H1 (cell line): ENCODE data around the gene NRXN3. TPM values are rescaled to one million over a fixed set of nuclear protein-coding genes. Genes with fewer than 3 reads are reported as not detected.

Source experiments
- CTCF ChIA-PET: fragments of 300-600 bp; sonication (Branson Sonifier 250); formaldehyde crosslinking; loops from one replicate; lab custom pipeline; 2021; ENCODE audit not compliant: partially characterized antibody; lab: Charles Lee
- POLR2A ChIA-PET: fragments of 300-600 bp; sonication (Branson Sonifier 250); formaldehyde crosslinking; loops from one replicate; lab custom pipeline; 2021; ENCODE audit warnings: inconsistent platforms; ENCODE audit not compliant: partially characterized antibody; lab: Charles Lee
- DNase-seq, 2 experiments: peaks; one replicate each; pipeline versions ENCODE4 v3.0.0 to v3.0.0-alpha.2; 2010 to 2022; ENCODE audit warnings: low spot score in 2 of 2, low read depth in 1 of 2, mixed read lengths in 1 of 2
- FAIRE-seq: peaks from 2 replicates; lab custom pipeline; 2011; peaks lifted over from hg19 to GRCh38; lab: Jason Lieb, UNC
- H2AFZ ChIP-seq: 2 replicates; pipeline ENCODE4 v1.8.1; 2012; ENCODE audit warnings: low read length, inconsistent platforms
- H2AK5ac ChIP-seq: 2 replicates; pipeline ENCODE4 v1.6.1; 2013; ENCODE audit warnings: low read depth, low read length
- H2BK120ac ChIP-seq: replicated peaks from 2 replicates; pipeline ENCODE3; 2013; ENCODE audit warnings: low read depth, low read length, inconsistent platforms
- H2BK12ac ChIP-seq: 2 replicates; pipeline ENCODE4 v1.6.1; 2013; ENCODE audit warnings: low read depth, low read length
- H2BK15ac ChIP-seq: 2 replicates; pipeline ENCODE4 v1.6.1; 2013; ENCODE audit warnings: low read length
- H2BK20ac ChIP-seq: 2 replicates; pipeline ENCODE4 v1.6.1; 2013; ENCODE audit warnings: low read length
- H2BK5ac ChIP-seq: 2 replicates; pipeline ENCODE4 v1.6.1; 2013; ENCODE audit warnings: low read depth, low read length
- H3K14ac ChIP-seq: 2 replicates; pipeline ENCODE4 v1.6.1; 2013; ENCODE audit warnings: inconsistent platforms; ENCODE audit not compliant: insufficient read length
- H3K18ac ChIP-seq: 2 replicates; pipeline ENCODE4 v1.6.1; 2013; ENCODE audit warnings: low read length; ENCODE audit errors: extremely low read depth
- H3K23ac ChIP-seq: 2 replicates; pipeline ENCODE4 v1.6.1; 2013; ENCODE audit warnings: inconsistent platforms; ENCODE audit not compliant: insufficient read length
- H3K23me2 ChIP-seq: 2 replicates; pipeline ENCODE4 v1.6.1; 2013; ENCODE audit warnings: low read depth, low read length
- H3K27ac ChIP-seq: 2 replicates; pipeline ENCODE4 v1.6.1; 2011; ENCODE audit warnings: low read depth, low read length, inconsistent platforms
- H3K27me3 ChIP-seq, 4 experiments: replicated peaks in 1 of 4; 1 replicate in 1 of 4; 2 replicates in 3 of 4; pipeline versions ENCODE4 v1.6.1 to v1.8.1; 2011 to 2013; ENCODE audit warnings: low read length in 3 of 4, mild to moderate bottlenecking in 3 of 4, inconsistent platforms in 2 of 4, mixed read lengths in 2 of 4, moderate library complexity in 1 of 4; ENCODE audit not compliant: control insufficient read depth in 3 of 4, insufficient read depth in 3 of 4; ENCODE audit errors: extremely low read depth in 1 of 4
- H3K36me3 ChIP-seq, 4 experiments: 2 replicates each; pipeline versions ENCODE4 v1.6.1 to v1.8.1; 2011 to 2013; ENCODE audit warnings: mild to moderate bottlenecking in 4 of 4, low read length in 3 of 4, moderate library complexity in 2 of 4, control low read depth in 1 of 4, inconsistent platforms in 1 of 4; ENCODE audit not compliant: insufficient read depth in 4 of 4, control insufficient read depth in 2 of 4
- H3K4ac ChIP-seq: replicated peaks from 2 replicates; pipeline ENCODE3; 2013; ENCODE audit warnings: low read length, low read depth, mixed read lengths, inconsistent platforms; ENCODE audit not compliant: insufficient read length
- H3K4me1 ChIP-seq, 4 experiments: replicated peaks in 1 of 4; 1 replicate in 1 of 4; 2 replicates in 3 of 4; pipeline versions ENCODE4 v1.6.1 to v1.8.1; 2011 to 2013; ENCODE audit warnings: low read length in 3 of 4, inconsistent platforms in 2 of 4, mixed read lengths in 1 of 4; ENCODE audit not compliant: insufficient read depth in 4 of 4, control insufficient read depth in 3 of 4
- H3K4me2 ChIP-seq, 2 experiments: 2 replicates each; pipeline versions ENCODE4 v1.6.1 to v1.8.1; 2011 to 2013; ENCODE audit warnings: low read depth in 2 of 2, low read length in 2 of 2, control low read depth in 1 of 2, inconsistent platforms in 1 of 2, mild to moderate bottlenecking in 1 of 2; ENCODE audit not compliant: insufficient read depth in 1 of 2
- H3K4me3 ChIP-seq, 4 experiments: fragments of 200-600, 300-600 bp in 1 of 4; sonication (generic), shearing (Covaris generic), sonication (Bioruptor Twin) in 1 of 4; 2 replicates each; pipeline versions ENCODE4 v1.5.1 to v1.8.1; 2011 to 2016; ENCODE audit warnings: low read length in 4 of 4, low read depth in 3 of 4, control low read depth in 2 of 4, inconsistent platforms in 2 of 4, mild to moderate bottlenecking in 2 of 4, mixed read lengths in 1 of 4, moderate library complexity in 1 of 4; ENCODE audit not compliant: insufficient read depth in 2 of 4; ENCODE audit errors: extremely low read depth in 1 of 4
- H3K56ac ChIP-seq: replicated peaks from 2 replicates; pipeline ENCODE3; 2013; ENCODE audit warnings: low read depth, mild to moderate bottlenecking, mixed read lengths, low read length, inconsistent platforms; ENCODE audit not compliant: insufficient read length
- H3K79me1 ChIP-seq: 2 replicates; pipeline ENCODE4 v1.6.1; 2013; ENCODE audit warnings: low read depth, low read length, control low read depth
- H3K79me2 ChIP-seq, 2 experiments: 2 replicates each; pipeline versions ENCODE4 v1.6.1 to v1.8.1; 2012 to 2013; ENCODE audit warnings: low read length in 2 of 2, mild to moderate bottlenecking in 2 of 2, inconsistent platforms in 1 of 2; ENCODE audit not compliant: insufficient read depth in 2 of 2, control insufficient read depth in 1 of 2
- H3K9ac ChIP-seq, 4 experiments: replicated peaks in 1 of 4; 1 replicate in 1 of 4; 2 replicates in 3 of 4; pipeline versions ENCODE4 v1.6.1 to v1.8.1; 2011 to 2013; ENCODE audit warnings: low read depth in 3 of 4, low read length in 3 of 4, control low read depth in 2 of 4, mild to moderate bottlenecking in 2 of 4, moderate library complexity in 2 of 4, inconsistent platforms in 1 of 4; ENCODE audit errors: extremely low read depth in 1 of 4
- H3K9me3 ChIP-seq, 2 experiments: 2 replicates each; pipeline versions ENCODE4 v1.6.1 to v1.8.1; 2012 to 2013; ENCODE audit warnings: mild to moderate bottlenecking in 2 of 2, moderate library complexity in 2 of 2, control low read depth in 1 of 2, inconsistent platforms in 1 of 2, low read depth in 1 of 2, low read length in 1 of 2, mixed read lengths in 1 of 2; ENCODE audit not compliant: insufficient read depth in 2 of 2
- H4K20me1 ChIP-seq, 2 experiments: replicated peaks in 1 of 2; 2 replicates each; pipeline versions ENCODE3 to v1.8.1; 2011 to 2013; ENCODE audit warnings: inconsistent platforms in 2 of 2, low read length in 2 of 2, mild to moderate bottlenecking in 1 of 2; ENCODE audit not compliant: insufficient read depth in 2 of 2, control insufficient read depth in 1 of 2
- H4K5ac ChIP-seq: 2 replicates; pipeline ENCODE4 v1.6.1; 2013; ENCODE audit warnings: low read length, low read depth, mixed read lengths, inconsistent platforms; ENCODE audit not compliant: insufficient read length
- H4K8ac ChIP-seq: 2 replicates; pipeline ENCODE4 v1.8.0; 2013; ENCODE audit warnings: mild to moderate bottlenecking, moderate library complexity, low read length, inconsistent platforms; ENCODE audit not compliant: insufficient read depth; ENCODE audit errors: extremely low read depth
- H4K91ac ChIP-seq: replicated peaks from 2 replicates; pipeline ENCODE3; 2013; ENCODE audit warnings: low read length, mixed read lengths, inconsistent platforms; ENCODE audit not compliant: insufficient read length
- ASH2L ChIP-seq: fragments of 200-600, 300-600 bp; sonication (generic); IDR thresholded peaks from one replicate; pipeline ENCODE4 v1.7.1; 2017; ENCODE audit warnings: low read length
- CTBP2 ChIP-seq: IDR thresholded peaks from 2 replicates; pipeline ENCODE4 v1.7.0; 2011; ENCODE audit warnings: borderline replicate concordance, mild to moderate bottlenecking, moderate library complexity, mixed read lengths, low read length; ENCODE audit not compliant: insufficient read depth, insufficient read length
- EGR1 ChIP-seq: IDR thresholded peaks from 2 replicates; pipeline ENCODE4 v1.6.1; 2011; ENCODE audit warnings: low read depth, low read length, borderline replicate concordance
- GABPA ChIP-seq: IDR thresholded peaks from 2 replicates; pipeline ENCODE4 v1.6.1; 2011; ENCODE audit warnings: mild to moderate bottlenecking, low read length, moderate library complexity, borderline replicate concordance; ENCODE audit not compliant: insufficient read depth
- HDAC2 ChIP-seq, 2 experiments: fragments of 300-600 bp in 1 of 2; sonication (generic) in 1 of 2; IDR thresholded peaks; 2 replicates each; pipeline ENCODE4 v1.6.1; 2011 to 2012; ENCODE audit warnings: low read depth in 2 of 2, low read length in 2 of 2, mild to moderate bottlenecking in 2 of 2, moderate library complexity in 2 of 2, borderline replicate concordance in 1 of 2, inconsistent platforms in 1 of 2
- HDAC6 ChIP-seq: IDR thresholded peaks from one replicate; pipeline ENCODE4 v1.7.1; 2012; ENCODE audit warnings: low read depth, mild to moderate bottlenecking, inconsistent platforms, low read length, moderate library complexity
- MAFK ChIP-seq: IDR thresholded peaks from 2 replicates; pipeline ENCODE4 v1.6.1; 2012; ENCODE audit warnings: low read depth, mild to moderate bottlenecking, improper control_type of control experiment, low read length
- NRF1 ChIP-seq: IDR thresholded peaks from 2 replicates; pipeline ENCODE4 v1.6.1; 2011; ENCODE audit warnings: mild to moderate bottlenecking, low read depth, low read length, improper control_type of control experiment
- PHF8 ChIP-seq: fragments of 200-600 bp; sonication (generic); conservative IDR thresholded peaks from 2 replicates; pipeline ENCODE4 v1.7.1; 2012; ENCODE audit warnings: low read depth, mild to moderate bottlenecking, inconsistent platforms, low read length, moderate library complexity
- POLR2A ChIP-seq, 2 experiments: IDR thresholded peaks; 1 replicate in 1 of 2; 2 replicates in 1 of 2; pipeline ENCODE4 v1.6.1; 2011; ENCODE audit warnings: low read depth in 2 of 2, low read length in 2 of 2, mild to moderate bottlenecking in 2 of 2; ENCODE audit errors: control extremely low read depth in 1 of 2
- RNF2 ChIP-seq: fragments of 200-900, 300-1000 bp; sonication (generic); IDR thresholded peaks from 2 replicates; pipeline ENCODE4 v1.7.1; 2016; ENCODE audit warnings: borderline replicate concordance, low read depth, mild to moderate bottlenecking, antibody characterized with exemption, low read length; ENCODE audit not compliant: poor library complexity, severe bottlenecking; ENCODE audit errors: missing control alignments
- RXRA ChIP-seq: IDR thresholded peaks from 2 replicates; pipeline ENCODE4 v1.6.1; 2011; ENCODE audit warnings: low read depth, mild to moderate bottlenecking, low read length, moderate library complexity; ENCODE audit not compliant: insufficient read depth
- SIN3A ChIP-seq, 2 experiments: IDR thresholded peaks in 1 of 2; conservative IDR thresholded peaks in 1 of 2; 2 replicates each; pipeline ENCODE4 v1.6.1; 2011 to 2012; ENCODE audit warnings: low read length in 2 of 2, improper control_type of control experiment in 1 of 2, low read depth in 1 of 2, mild to moderate bottlenecking in 1 of 2
- SIRT6 ChIP-seq: IDR thresholded peaks from one replicate; pipeline ENCODE4 v1.7.1; 2012; ENCODE audit warnings: low read length, inconsistent platforms
- SRF ChIP-seq: IDR thresholded peaks from 2 replicates; pipeline ENCODE4 v1.6.1; 2011; ENCODE audit warnings: mild to moderate bottlenecking, low read depth, low read length, moderate library complexity
- polyA plus RNA-seq, 7 experiments: library from polyadenylated mRNA; depleted of rRNA in 3 of 7; stranded (reverse) in 5 of 7; unstranded in 2 of 7; fragments of >200 nt in 5 of 7; fragments of 200-250 nt in 2 of 7; gene quantifications; 1 replicate in 5 of 7; 2 replicates in 1 of 7; 4 replicates in 1 of 7; pipeline versions ENCODE4 v1.2.1 to v1.2.3, GENCODE V29; 2011 to 2013; ENCODE audit warnings: missing spikeins in 2 of 7, mixed read lengths in 2 of 7
- total RNA-seq: library from RNA; stranded (reverse); fragmentation: NEBNext Ultra II Directional; extraction: Animal tissue kit (Norgen Biotek cat#: 25700); gene quantifications from 2 replicates; pipeline ENCODE4 v1.2.1, GENCODE V29; 2021

Gene NRXN3
- total and polyA plus RNA-seq, 2 of the 8 experiments (the other 6 are each of a cell fraction or from before 2014, with no cell fraction given), result 2.6 to 4.1 TPM

- Histone ChIP-seq H3K36me3 (no peaks in the 10 kb centered on the region), H4K20me1 (no peaks in the 10 kb centered on the region), H3K18ac (no peak overlapping the region), H3K27me3 (no peaks in the 10 kb centered on the region), H2AFZ (no peak overlapping the region), H3K9me3 (no peaks in the 10 kb centered on the region), H2BK120ac (no peak overlapping the region), H3K4me2 (no peak overlapping the region), H2BK20ac (no peak overlapping the region), H3K23me2 (no peaks in the 10 kb centered on the region), H3K4me3 (no peak overlapping the region), H4K5ac (no peak overlapping the region), H4K91ac (no peak overlapping the region), H4K8ac (no peak overlapping the region), H3K56ac (no peak overlapping the region), H3K9ac (no peak overlapping the region), H2BK15ac (no peak overlapping the region), H3K23ac (no peak overlapping the region), H3K4ac (no peak overlapping the region), H3K27ac (no peak overlapping the region), H2AK5ac (no peak overlapping the region), H2BK5ac (no peak overlapping the region), H2BK12ac (no peak overlapping the region), H3K79me2 (no peaks in the 10 kb centered on the region), H3K4me1 (no peaks in the 10 kb centered on the region), H3K14ac (no peak overlapping the region), H3K79me1 (no peaks in the 10 kb centered on the region)
- ChIA-PET CTCF (interaction anchor here (1.0 kb wide), 1 partner anchor 108 kb away, joined by 4 read pairs; no protein-coding TSS in a partner anchor), POLR2A (no interaction called here)
- no peak for DNase-seq
- no peak for FAIRE-seq
- TF ChIP-seq SIN3A (conservative IDR thresholded peaks at IDR 0.05 in 1 of 2, IDR thresholded peaks at IDR 0.05 in 1 of 2; ENCODE audit: low read depth in 1 of 2, low read length in 2 of 2), result no peak
- no peak for TF ChIP-seq RNF2
- no peak for TF ChIP-seq HDAC6
- no peak for TF ChIP-seq ASH2L
- no peak for TF ChIP-seq GABPA
- no peak for TF ChIP-seq PHF8
- no peak for TF ChIP-seq MAFK
- TF ChIP-seq CTBP2, result no peak
- no peak for TF ChIP-seq RXRA
- TF ChIP-seq SIRT6, result no peak
- no peak for TF ChIP-seq NRF1
- TF ChIP-seq HDAC2 (IDR thresholded peaks at IDR 0.05; ENCODE audit: borderline replicate concordance in 1 of 2, low read depth in 2 of 2, low read length in 2 of 2), result no peak
- TF ChIP-seq POLR2A (IDR thresholded peaks at IDR 0.05; ENCODE audit: control extremely low read depth in 1 of 2, low read depth in 2 of 2, low read length in 2 of 2), result no peak
- no peak for TF ChIP-seq EGR1
- no peak for TF ChIP-seq SRF
Measured at GRCh38 chr14:78674820-78675219, 504.6 kb downstream of the NRXN3 start.
